GM19238 (cell line): ENCODE measurements around the gene RGL4.
"Not testable (repeated sequence)": the region's sequence is repeated elsewhere in the genome, so short reads cannot be mapped to it uniquely, and the experiment has no call there.

Experiments
- DNase-seq: peaks from one replicate; pipeline ENCODE4 v3.0.0; 2011; ENCODE audit warnings: low spot score; ENCODE audit not compliant: insufficient read length

Gene RGL4, protein sequence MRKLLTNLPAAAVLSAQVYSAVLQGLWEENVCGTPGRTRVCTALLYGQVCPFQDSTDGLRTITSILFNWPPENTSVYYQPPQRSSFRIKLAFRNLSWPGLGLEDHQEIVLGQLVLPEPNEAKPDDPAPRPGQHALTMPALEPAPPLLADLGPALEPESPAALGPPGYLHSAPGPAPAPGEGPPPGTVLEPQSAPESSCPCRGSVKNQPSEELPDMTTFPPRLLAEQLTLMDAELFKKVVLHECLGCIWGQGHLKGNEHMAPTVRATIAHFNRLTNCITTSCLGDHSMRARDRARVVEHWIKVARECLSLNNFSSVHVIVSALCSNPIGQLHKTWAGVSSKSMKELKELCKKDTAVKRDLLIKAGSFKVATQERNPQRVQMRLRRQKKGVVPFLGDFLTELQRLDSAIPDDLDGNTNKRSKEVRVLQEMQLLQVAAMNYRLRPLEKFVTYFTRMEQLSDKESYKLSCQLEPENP

GRCh38 chr22:23690713-23691112 is at the start of gene RGL4:
TSS of gene RGL4 (plus strand) at chr22:23691013. CDS start at chr22:23692031, 1,018 bp downstream.
- no peak for DNase-seq

- DNase-seq: not testable (repeated sequence)
These were observed 44.3 kb upstream of the RGL4 start for GRCh38 chr22:23646526-23646925.

- DNase-seq: no peak
These were observed 41.7 kb upstream of the RGL4 start for GRCh38 chr22:23649071-23649501.

- DNase-seq: no peak
These were observed 39.1 kb upstream of the RGL4 start for GRCh38 chr22:23651676-23652075.

DNA sequence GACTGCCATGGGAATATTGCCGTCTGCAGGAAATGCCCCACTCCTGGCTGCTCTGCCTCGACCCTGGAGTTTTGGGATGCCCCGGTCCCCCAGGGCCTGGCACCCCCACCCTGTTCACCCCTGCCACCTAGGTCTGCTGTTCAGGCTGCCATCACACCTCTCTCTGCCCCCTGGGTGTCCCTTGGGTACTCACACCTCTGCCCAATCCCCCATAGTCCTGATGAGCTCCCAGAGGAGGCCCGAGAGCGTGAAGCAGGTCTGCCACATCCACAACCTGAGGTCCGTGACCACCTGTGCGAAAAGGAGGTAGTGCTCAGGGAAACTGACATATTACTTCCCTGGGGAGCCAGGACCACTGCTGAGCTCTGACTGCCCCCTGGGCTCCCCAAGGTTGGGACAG is 38.5 kb upstream of the RGL4 start:
- DNase-seq: no peak

DNA sequence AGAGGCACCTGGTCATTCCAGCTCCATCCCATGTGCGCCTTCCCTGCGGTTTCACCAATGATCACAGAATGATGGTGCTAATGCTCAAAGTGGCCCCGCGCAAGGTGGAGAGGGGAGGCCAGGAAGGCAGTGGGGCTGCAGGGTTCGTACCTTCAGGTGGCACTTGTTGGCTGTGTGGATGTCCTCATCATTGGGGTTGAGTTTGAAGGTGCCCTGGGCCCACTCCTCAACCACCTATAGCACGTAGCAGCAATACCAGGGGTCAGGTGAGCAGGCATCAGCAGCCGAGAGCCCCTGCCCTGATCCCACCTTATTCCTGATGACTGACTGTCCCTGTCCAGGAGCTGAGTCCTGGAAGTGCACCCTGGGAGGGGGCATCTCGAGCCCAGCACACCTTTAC is 38.1 kb upstream of the RGL4 start:
- no peak for DNase-seq

- no peak for DNase-seq
These were observed 34.8 kb upstream of the RGL4 start for GRCh38 chr22:23655891-23656475.

GRCh38 chr22:23657727-23658126 is 33.1 kb upstream of the RGL4 start:
- DNase-seq: no peak

DNA sequence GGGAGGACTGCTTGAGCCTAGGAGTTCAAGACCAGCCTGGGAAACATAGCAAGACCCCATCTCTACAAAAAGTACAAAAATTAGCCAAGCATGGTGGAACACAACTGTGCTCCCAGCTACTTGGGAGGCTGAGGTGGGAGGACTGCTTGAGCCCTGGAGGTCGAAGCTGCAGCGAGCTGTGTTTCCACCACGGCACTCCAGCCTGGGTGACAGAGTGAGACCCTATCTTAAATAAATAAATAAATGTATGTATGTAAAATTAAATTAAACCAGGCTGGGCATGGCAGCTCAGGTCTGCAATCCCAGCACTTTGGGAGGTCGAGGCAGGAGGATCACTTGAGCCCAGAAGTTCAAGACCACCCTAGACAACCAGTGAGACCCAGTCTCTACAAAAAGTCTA is 30.4 kb upstream of the RGL4 start:
- not testable (repeated sequence) for DNase-seq

- DNase-seq: no peak
These were observed 20.2 kb upstream of the RGL4 start for GRCh38 chr22:23670378-23671295.

DNA sequence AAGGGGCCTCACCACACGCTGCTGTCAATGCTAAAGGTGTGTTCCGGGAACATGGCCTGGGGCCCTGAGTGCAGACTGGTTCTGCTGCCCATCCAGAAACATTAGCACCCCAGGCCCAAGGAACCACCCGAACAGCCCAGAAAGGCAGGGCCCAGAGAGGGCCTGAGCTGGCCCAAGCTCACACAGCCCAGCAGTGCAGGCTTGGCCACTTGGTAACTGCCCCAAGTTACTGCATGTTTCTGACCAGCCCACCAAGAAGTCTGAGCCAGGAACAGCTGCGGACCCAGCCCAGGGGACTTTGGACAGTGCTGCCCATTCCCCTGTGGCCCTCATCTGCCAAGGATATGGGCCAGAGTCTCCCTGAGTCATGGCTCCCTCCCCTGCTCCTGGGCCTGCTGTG is 19.4 kb upstream of the RGL4 start:
- not testable (repeated sequence) for DNase-seq

GRCh38 chr22:23672307-23673049 is 18.3 kb upstream of the RGL4 start:
- DNase-seq: not testable (repeated sequence)

DNA sequence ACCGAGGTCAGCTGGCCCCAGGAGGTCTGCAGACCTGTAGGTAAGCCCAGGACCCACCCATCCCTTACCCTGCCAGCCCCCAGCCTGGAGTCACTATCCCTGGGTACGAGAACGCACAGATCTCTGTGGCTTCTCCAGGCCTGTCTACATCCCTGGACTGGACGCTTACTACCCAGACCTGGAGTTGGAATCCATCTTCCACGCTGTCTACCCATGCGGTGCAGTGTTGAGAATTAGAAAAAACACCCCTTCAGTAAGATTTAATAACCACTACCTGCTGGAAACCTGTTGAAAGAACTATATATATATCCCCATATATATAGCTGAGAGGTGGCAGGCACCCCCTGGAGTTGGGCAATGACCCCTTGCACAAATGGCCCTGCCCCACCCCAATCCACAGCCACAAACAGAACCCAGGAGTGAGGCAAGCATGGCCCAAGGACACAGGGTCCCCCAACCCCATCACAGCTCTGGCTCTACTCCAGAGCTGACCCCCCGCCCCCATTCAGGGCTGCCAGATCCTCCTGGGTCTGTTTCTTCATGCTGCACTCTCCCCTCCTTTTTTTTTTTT is 17.7 kb upstream of the RGL4 start:
- DNase-seq: no peak

- no peak for DNase-seq
These were observed 16.8 kb upstream of the RGL4 start for GRCh38 chr22:23673826-23674690.

DNA sequence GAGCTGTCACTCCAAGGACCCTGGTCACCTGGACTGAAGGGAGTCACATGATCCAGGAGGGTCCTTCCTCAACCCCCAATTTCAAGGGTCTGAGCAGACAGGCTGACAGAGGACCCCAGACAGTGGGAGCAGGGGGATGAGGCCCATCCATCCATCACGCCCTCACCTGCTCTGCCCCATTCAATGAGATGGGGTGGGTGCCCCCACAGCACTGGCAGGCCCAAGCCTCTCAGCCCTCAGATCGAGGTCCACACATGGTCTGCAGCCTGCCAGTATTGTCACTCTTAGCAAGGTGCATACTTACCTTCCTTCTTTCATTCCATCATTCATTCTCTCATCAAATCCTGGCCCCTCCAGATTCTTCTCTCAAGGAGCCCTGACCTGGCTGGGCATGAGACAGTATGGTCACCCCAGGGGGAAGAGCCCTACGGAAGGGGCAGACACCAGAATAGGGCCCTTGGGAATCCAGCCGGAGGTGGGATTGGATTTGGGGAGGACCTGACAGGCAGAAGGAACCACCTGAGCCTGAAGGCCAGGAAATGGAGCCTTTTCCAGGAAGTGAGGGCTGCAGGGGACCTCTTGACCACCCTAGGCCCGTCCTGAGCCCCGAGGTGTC is 15.8 kb upstream of the RGL4 start:
- not testable (repeated sequence) for DNase-seq

- DNase-seq: no peak
These were observed 15.1 kb upstream of the RGL4 start for GRCh38 chr22:23675502-23676415.

- DNase-seq: not testable (repeated sequence)
These were observed 13.7 kb upstream of the RGL4 start for GRCh38 chr22:23676841-23677700.
